Tibial artery (tissue), 4 donors: ENCODE data around the gene NLGN1.
A peak's percentile ranks its signal among the peaks of the same experiment; 100 is the strongest.
"Not testable (repeated sequence)": the region's sequence is repeated elsewhere in the genome, so short reads cannot be mapped to it uniquely, and the experiment has no call there.

Experiments
- DNase-seq, 2 donors: peaks; one replicate each; pipeline ENCODE4 v3.0.0-alpha.2; 2019
- H3K27ac ChIP-seq, 2 donors: fragments of 200-600 bp; sonication (generic) in 1 of 2; 1 replicate in 1 of 2; 2 replicates in 1 of 2; pipeline ENCODE4 v1.5.1; 2018 to 2019; ENCODE audit warnings: mild to moderate bottlenecking in 1 of 2
- H3K27me3 ChIP-seq, 2 donors: fragments of 200-600 bp; sonication (generic) in 1 of 2; one replicate each; pipeline versions ENCODE4 v1.5.1 to v1.6.0; 2016 to 2019
- H3K36me3 ChIP-seq, 3 donors: fragments of 200-600 bp; sonication (generic) in 2 of 3; one replicate each; pipeline ENCODE4 v1.5.1; 2016 to 2019; ENCODE audit warnings: mild to moderate bottlenecking in 2 of 3
- H3K4me1 ChIP-seq, 4 donors: fragments of 200-600 bp; sonication (generic) in 2 of 4; 1 replicate in 3 of 4; 2 replicates in 1 of 4; pipeline ENCODE4 v1.5.1; 2016 to 2019
- H3K4me3 ChIP-seq, 2 donors: fragments of 200-600 bp; sonication (generic) in 1 of 2; 1 replicate in 1 of 2; 2 replicates in 1 of 2; pipeline ENCODE4 v1.5.1; 2018 to 2019; ENCODE audit warnings: mild to moderate bottlenecking in 2 of 2
- H3K9me3 ChIP-seq, 3 donors: fragments of 200-600 bp; sonication (generic) in 1 of 3; one replicate each; pipeline ENCODE4 v1.5.1; 2016 to 2019
- intact Hi-C: fragments of 100-400 bp; cut with DNase I; formaldehyde crosslinking; loops from one replicate; pipeline ENCODE4 v1.15.0; 2023; ENCODE audit warnings: low total_unique reads
- TF ChIP-seq, protein P1 (sequence below), 2 experiments: fragments of 200-600 bp in 1 of 2; fragments of 450-650 bp in 1 of 2; IDR thresholded peaks; one replicate each; pipeline ENCODE4 v1.5.1; 2017 to 2019; ENCODE audit warnings: antibody characterized with exemption in 2 of 2, mild to moderate bottlenecking in 1 of 2, moderate library complexity in 1 of 2

Gene NLGN1

DNA sequence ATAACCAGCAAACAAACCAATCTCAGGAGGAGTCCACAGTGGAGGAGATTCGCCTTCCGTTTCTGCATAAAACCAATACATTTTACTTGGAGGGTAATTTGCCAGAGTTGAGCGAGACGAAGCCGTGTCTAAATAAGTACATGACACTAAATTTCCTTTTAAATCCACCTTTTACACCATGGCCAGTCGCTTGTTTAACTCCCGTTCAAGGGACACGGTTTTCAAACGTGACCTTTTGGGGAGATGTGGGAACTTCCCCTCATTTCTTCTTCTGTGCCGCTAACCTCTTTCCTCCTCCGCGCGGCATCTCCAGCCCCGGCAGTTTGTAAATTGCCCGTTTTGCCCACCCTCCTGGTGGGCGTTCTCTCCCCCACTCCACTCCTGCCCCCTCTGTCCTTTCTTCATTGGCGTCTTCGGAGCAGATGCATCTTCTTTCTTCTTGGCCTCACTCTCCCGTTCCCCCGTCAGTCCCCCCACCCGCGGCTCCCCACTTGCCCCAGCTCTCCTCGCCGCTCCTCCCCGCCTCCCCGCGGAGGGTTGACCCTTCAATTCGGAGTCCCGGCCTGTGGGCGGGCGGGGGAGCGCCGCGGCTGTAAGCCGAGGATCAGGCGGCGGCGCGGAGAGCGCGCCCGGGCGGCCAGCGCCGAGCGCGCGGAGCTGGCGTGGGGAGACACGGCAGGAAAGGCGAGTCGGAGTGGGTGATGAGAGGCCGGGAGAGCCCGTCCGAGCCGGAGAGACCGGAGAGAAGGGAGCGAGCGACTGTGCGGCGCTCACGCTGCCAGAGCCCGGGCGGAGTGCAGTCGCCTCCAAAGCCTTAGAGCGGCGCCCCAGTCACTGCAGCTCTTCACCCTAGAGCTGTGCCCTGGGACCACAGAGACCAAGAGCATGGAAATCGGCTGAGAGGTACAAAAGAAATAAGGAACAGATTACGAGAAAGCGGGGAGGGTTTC lies at the start of gene NLGN1:
TSS of gene NLGN1 (plus strand) at position 584 of the 950 bp plus-strand sequence.
- TF ChIP-seq, protein P1, sequence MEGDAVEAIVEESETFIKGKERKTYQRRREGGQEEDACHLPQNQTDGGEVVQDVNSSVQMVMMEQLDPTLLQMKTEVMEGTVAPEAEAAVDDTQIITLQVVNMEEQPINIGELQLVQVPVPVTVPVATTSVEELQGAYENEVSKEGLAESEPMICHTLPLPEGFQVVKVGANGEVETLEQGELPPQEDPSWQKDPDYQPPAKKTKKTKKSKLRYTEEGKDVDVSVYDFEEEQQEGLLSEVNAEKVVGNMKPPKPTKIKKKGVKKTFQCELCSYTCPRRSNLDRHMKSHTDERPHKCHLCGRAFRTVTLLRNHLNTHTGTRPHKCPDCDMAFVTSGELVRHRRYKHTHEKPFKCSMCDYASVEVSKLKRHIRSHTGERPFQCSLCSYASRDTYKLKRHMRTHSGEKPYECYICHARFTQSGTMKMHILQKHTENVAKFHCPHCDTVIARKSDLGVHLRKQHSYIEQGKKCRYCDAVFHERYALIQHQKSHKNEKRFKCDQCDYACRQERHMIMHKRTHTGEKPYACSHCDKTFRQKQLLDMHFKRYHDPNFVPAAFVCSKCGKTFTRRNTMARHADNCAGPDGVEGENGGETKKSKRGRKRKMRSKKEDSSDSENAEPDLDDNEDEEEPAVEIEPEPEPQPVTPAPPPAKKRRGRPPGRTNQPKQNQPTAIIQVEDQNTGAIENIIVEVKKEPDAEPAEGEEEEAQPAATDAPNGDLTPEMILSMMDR (IDR thresholded peaks at IDR 0.05) = peak in 1 of 2 experiments; percentile 25
- Histone ChIP-seq H3K9me3 (no peaks in the 10 kb centered on the region), H3K4me3 (peak within 1 kb of the TSS; percentile 88 to 89), H3K4me1 (peaks cover 0 to 19% (median 4%) of the 10 kb centered on the region in 4 donors), H3K27ac (peak within 1 kb of the TSS; percentile 92 to 96), H3K36me3 (no peaks in the 10 kb centered on the region), H3K27me3 (no peaks in the 10 kb centered on the region)
- peak; percentile 69 to 83 for DNase-seq
- intact Hi-C loops = no loop called here

- intact Hi-C loops = no loop called here
- H3K4me3 ChIP-seq = no peak overlapping the region
- H3K36me3 ChIP-seq = no peaks in the 10 kb centered on the region
- no peak overlapping the region for H3K27ac ChIP-seq
- no peaks in the 10 kb centered on the region for H3K27me3 ChIP-seq
- TF ChIP-seq, protein P1 (IDR thresholded peaks at IDR 0.05) = no peak
- peaks cover 0 to 10% (median 0%) of the 10 kb centered on the region in 3 donors for H3K9me3 ChIP-seq
- no peak for DNase-seq
- no peaks in the 10 kb centered on the region for H3K4me1 ChIP-seq
Observed at GRCh38 chr3:173351886-173352285, 45.7 kb upstream of the NLGN1 start.

DNA sequence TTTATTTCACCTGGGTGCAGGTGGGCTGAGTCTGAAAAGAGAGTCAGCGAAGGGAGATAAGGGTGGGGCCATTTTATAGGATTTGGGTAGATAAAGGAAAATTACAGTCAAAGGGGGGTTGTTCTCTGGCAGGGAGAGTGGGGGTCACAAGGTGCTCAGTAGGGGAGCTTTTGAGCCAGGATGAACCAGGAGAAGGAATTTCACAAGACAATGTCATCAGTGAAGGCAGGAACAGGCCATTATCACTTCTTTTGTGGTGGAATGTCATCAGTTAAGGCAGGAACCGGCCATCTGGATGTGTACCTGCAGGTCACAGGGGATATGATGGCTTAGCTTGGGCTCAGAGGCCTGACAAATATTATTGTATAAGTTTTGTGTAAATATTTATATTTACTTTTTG lies 44.4 kb upstream of the NLGN1 start:
- H3K4me3 ChIP-seq, H3K4me1 ChIP-seq, intact Hi-C loops, H3K27me3 ChIP-seq, DNase-seq, H3K9me3 ChIP-seq, H3K36me3 ChIP-seq, H3K27ac ChIP-seq: not testable (repeated sequence)

GRCh38 chr3:173354124-173354523 lies 43.4 kb upstream of the NLGN1 start:
- Histone ChIP-seq H3K36me3 (no peaks in the 10 kb centered on the region), H3K4me1 (no peaks in the 10 kb centered on the region), H3K27ac (no peak overlapping the region), H3K9me3 (peaks cover 0 to 10% (median 0%) of the 10 kb centered on the region in 3 donors), H3K27me3 (no peaks in the 10 kb centered on the region), H3K4me3 (no peak overlapping the region)
- DNase-seq = no peak
- TF ChIP-seq, protein P1 (IDR thresholded peaks at IDR 0.05) = no peak
- intact Hi-C loops = no loop called here

DNA sequence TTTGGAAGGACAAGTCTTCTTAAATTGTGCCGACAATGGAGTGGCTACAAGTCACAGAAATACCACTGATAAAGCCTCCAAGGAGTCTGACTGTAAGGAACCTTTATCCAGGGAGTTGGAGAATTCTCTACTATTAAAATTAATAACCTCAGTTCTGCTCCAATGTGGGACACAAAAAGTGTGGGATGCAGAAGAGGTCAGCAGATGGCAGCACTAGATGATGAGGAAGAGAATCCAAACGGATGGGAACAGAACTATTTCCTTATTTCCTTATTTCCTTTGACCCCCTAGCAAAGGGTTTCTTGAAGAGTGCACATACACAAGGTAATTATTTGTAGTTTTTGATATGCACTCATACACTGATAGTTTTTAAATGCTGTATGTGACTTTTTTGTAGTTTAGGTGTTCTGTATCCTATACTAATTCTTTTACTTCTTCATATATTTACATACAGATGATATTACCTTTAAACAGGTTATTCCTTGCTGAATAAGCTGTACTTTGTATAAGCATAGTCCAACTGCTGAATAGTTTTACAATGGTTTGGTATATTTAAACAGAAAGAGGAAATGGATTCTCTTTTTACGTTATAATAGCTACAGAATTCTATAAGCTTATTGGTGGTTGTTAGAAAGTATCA lies 25.6 kb upstream of the NLGN1 start:
- Histone ChIP-seq H3K36me3 (no peaks in the 10 kb centered on the region), H3K4me3 (no peak overlapping the region), H3K27ac (no peak overlapping the region), H3K9me3 (no peaks in the 10 kb centered on the region), H3K4me1 (no peaks in the 10 kb centered on the region), H3K27me3 (no peaks in the 10 kb centered on the region)
- intact Hi-C loops = loop anchor here (5.0 kb wide), 1 partner anchor 180 kb away; no protein-coding TSS in a partner anchor
- DNase-seq = peak in 1 of 2 donors; percentile 34
- TF ChIP-seq, protein P1 (IDR thresholded peaks at IDR 0.05) = peak; percentile 55 to 58

GRCh38 chr3:173380681-173381080 lies 16.9 kb upstream of the NLGN1 start:
- Histone ChIP-seq H3K4me3 (no peak overlapping the region), H3K4me1 (no peaks in the 10 kb centered on the region), H3K27ac (no peak overlapping the region), H3K27me3 (peaks cover 0 to 9% of the 10 kb centered on the region in 2 donors), H3K36me3 (no peaks in the 10 kb centered on the region), H3K9me3 (no peaks in the 10 kb centered on the region)
- DNase-seq = no peak
- intact Hi-C loops = no loop called here
- TF ChIP-seq, protein P1 (IDR thresholded peaks at IDR 0.05) = no peak

GRCh38 chr3:173381936-173382335 lies 15.6 kb upstream of the NLGN1 start:
- DNase-seq, H3K4me3 ChIP-seq, H3K36me3 ChIP-seq, H3K27me3 ChIP-seq, H3K4me1 ChIP-seq, H3K27ac ChIP-seq, H3K9me3 ChIP-seq, intact Hi-C loops: not testable (repeated sequence)
